ENCODE results near the gene SPTBN4.

SPTBN4 gene

DNA sequence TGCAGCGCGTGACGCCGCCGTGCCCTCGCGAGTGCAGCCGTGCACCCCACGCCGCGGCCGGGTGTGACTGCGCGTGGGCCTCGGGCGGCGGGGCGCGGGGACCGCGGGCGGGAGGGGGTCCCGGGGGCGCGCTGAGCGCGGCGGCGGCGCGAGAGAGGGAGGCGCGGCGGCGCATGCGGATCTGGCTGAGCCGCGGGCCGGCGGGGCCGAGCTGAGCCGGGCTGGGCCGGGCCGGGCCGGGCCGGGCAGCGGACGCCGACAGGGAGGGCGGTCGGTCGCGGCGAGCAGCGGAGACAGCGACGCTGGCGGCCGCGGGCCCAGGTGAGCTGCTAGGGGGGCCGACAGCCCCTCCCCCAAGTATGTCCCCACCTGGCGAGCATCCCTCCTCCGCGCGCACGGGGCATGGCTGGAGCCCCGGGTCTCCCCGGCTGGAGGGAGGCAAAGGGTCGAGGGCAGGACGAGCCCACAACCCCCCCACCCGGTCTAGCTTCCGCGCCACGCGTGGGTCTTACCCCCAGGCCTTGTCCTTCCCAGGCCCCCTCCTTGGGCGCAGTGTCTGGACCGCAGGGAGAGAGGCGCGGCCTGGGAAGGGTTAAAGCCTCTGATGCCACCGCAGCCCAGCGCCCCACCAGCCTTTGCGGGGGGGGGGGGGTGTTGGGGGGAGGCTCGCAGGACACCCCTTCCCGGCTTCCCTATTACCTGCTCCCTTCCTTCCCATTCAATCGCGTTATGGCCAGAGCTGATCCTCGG lies at the start of gene SPTBN4:
Gene SPTBN4 (plus strand): TSS at position 17 of the 750 bp plus-strand sequence. CDS start 5,621 bp downstream, outside the sequence.
- peak within 1 kb of the TSS; percentile 29 for H3K4me3 ChIP-seq (ENCODE audit: low read depth, low read length)
- H3K4me1 ChIP-seq (ENCODE audit: control insufficient read depth, insufficient read depth, low read length): peaks cover 13% of the 10 kb centered on the region
- no peak for TF ChIP-seq ZNF561 (tag by site-specific recombination; IDR thresholded peaks at IDR 0.05; ENCODE audit: borderline replicate concordance)
- peak; percentile 43; the same call in 1 of the 2 replicates for TF ChIP-seq GLIS2 (tag by site-specific recombination; IDR thresholded peaks at IDR 0.05)
- POLR2A ChIA-PET: interaction anchor here (0.6 to 5.2 kb wide), 7 partner anchors 24 to 119 kb away, joined by 3 to 74 read pairs (median 4); partner anchors contain the start of genes C19orf47, PLD3, SERTAD1 and SERTAD3
- no peaks in the 10 kb centered on the region for H3K36me3 ChIP-seq (ENCODE audit: control insufficient read depth in 2 of 2, insufficient read depth in 1 of 2, low read length in 2 of 2)
- no peaks in the 10 kb centered on the region for H3K9me3 ChIP-seq (ENCODE audit: control insufficient read depth, insufficient read depth, low read depth, low read length)
- CTCF ChIA-PET: interaction anchor here (0.6 to 1.5 kb wide), 8 partner anchors 34 to 168 kb away, joined by 3 to 6 read pairs (median 3); partner anchors contain the start of gene SERTAD1
- H3K27ac ChIP-seq (ENCODE audit: extremely low read depth, low read depth, low read length): no peak within 1 kb of the TSS; the same call in 1 of the 2 replicates

DNA sequence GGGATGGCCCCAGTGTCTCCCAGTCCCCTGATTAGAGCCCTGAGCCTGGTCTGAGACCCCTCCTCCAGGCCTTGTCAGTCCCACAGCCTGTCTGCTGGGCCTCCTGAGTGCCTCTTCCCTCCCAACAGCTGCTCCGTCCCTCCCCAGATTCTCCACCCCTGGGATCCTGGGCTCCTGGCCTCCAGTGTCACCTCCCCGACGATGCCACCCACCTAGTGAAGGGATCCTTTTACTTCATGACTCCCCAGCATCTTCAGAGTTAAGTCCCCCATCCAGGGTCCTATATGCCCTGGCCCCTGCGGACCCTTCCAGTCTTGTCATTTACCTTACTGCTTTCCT lies 49.2 kb upstream of the SPTBN4 start:
- peaks cover 5 to 10% of the 10 kb centered on the region in 2 experiments for H3K36me3 ChIP-seq (ENCODE audit: control insufficient read depth in 2 of 2, insufficient read depth in 1 of 2, low read length in 2 of 2)
- CTCF ChIA-PET: interaction anchor here (0.7 to 1.8 kb wide), 6 partner anchors 8 to 113 kb away, joined by 3 to 5 read pairs (median 4); partner anchors contain the start of genes BLVRB, SERTAD1 and SERTAD3
- peak overlapping the region; percentile 30; the same call in 1 of the 2 replicates for H3K27ac ChIP-seq (ENCODE audit: extremely low read depth, low read depth, low read length)
- H3K4me3 ChIP-seq (ENCODE audit: low read depth, low read length): no peak overlapping the region
- peaks cover 14% of the 10 kb centered on the region for H3K4me1 ChIP-seq (ENCODE audit: control insufficient read depth, insufficient read depth, low read length)
- no peaks in the 10 kb centered on the region for H3K9me3 ChIP-seq (ENCODE audit: control insufficient read depth, insufficient read depth, low read depth, low read length)
- POLR2A ChIA-PET: interaction anchor here (0.6 to 1.2 kb wide), 4 partner anchors 26 to 389 kb away, joined by 3 to 4 read pairs (median 4); no protein-coding TSS in a partner anchor
- TF ChIP-seq, protein P1, sequence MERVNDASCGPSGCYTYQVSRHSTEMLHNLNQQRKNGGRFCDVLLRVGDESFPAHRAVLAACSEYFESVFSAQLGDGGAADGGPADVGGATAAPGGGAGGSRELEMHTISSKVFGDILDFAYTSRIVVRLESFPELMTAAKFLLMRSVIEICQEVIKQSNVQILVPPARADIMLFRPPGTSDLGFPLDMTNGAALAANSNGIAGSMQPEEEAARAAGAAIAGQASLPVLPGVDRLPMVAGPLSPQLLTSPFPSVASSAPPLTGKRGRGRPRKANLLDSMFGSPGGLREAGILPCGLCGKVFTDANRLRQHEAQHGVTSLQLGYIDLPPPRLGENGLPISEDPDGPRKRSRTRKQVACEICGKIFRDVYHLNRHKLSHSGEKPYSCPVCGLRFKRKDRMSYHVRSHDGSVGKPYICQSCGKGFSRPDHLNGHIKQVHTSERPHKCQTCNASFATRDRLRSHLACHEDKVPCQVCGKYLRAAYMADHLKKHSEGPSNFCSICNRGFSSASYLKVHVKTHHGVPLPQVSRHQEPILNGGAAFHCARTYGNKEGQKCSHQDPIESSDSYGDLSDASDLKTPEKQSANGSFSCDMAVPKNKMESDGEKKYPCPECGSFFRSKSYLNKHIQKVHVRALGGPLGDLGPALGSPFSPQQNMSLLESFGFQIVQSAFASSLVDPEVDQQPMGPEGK (tag by site-specific recombination; IDR thresholded peaks at IDR 0.05): no peak
- TF ChIP-seq ZNF112 (tag by site-specific recombination; IDR thresholded peaks at IDR 0.05) (no peak), GLIS2 (tag by site-specific recombination; IDR thresholded peaks at IDR 0.05) (0 out of 2 replicates have a peak, but pooled peaks have one; percentile 31), ZNF2 (tag by site-specific recombination; IDR thresholded peaks at IDR 0.05) (no peak), ZNF585B (tag by site-specific recombination; IDR thresholded peaks at IDR 0.05) (no peak), ZNF133 (tag by site-specific recombination; IDR thresholded peaks at IDR 0.05) (no peak), ZXDB (tag by site-specific recombination; IDR thresholded peaks at IDR 0.05) (no peak), ZFP3 (tag by site-specific recombination; IDR thresholded peaks at IDR 0.05; ENCODE audit: low read depth) (no peak), ZNF596 (tag by site-specific recombination; IDR thresholded peaks at IDR 0.05) (no peak), ZBTB21 (tag by site-specific recombination; IDR thresholded peaks at IDR 0.05) (no peak), ZNF248 (tag by site-specific recombination; IDR thresholded peaks at IDR 0.05) (no peak), ZNF501 (tag by site-specific recombination; IDR thresholded peaks at IDR 0.05) (no peak), ZNF23 (tag by site-specific recombination; IDR thresholded peaks at IDR 0.05; ENCODE audit: borderline replicate concordance) (no peak), SALL2 (tag by site-specific recombination; IDR thresholded peaks at IDR 0.05; ENCODE audit: borderline replicate concordance) (no peak), KLF16 (tag by site-specific recombination; IDR thresholded peaks at IDR 0.05) (no peak)
- TF ChIP-seq, protein P2, sequence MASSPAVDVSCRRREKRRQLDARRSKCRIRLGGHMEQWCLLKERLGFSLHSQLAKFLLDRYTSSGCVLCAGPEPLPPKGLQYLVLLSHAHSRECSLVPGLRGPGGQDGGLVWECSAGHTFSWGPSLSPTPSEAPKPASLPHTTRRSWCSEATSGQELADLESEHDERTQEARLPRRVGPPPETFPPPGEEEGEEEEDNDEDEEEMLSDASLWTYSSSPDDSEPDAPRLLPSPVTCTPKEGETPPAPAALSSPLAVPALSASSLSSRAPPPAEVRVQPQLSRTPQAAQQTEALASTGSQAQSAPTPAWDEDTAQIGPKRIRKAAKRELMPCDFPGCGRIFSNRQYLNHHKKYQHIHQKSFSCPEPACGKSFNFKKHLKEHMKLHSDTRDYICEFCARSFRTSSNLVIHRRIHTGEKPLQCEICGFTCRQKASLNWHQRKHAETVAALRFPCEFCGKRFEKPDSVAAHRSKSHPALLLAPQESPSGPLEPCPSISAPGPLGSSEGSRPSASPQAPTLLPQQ (tag by site-specific recombination; IDR thresholded peaks at IDR 0.05): no peak
- TF ChIP-seq, protein P3, sequence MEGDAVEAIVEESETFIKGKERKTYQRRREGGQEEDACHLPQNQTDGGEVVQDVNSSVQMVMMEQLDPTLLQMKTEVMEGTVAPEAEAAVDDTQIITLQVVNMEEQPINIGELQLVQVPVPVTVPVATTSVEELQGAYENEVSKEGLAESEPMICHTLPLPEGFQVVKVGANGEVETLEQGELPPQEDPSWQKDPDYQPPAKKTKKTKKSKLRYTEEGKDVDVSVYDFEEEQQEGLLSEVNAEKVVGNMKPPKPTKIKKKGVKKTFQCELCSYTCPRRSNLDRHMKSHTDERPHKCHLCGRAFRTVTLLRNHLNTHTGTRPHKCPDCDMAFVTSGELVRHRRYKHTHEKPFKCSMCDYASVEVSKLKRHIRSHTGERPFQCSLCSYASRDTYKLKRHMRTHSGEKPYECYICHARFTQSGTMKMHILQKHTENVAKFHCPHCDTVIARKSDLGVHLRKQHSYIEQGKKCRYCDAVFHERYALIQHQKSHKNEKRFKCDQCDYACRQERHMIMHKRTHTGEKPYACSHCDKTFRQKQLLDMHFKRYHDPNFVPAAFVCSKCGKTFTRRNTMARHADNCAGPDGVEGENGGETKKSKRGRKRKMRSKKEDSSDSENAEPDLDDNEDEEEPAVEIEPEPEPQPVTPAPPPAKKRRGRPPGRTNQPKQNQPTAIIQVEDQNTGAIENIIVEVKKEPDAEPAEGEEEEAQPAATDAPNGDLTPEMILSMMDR (tag by site-specific recombination; IDR thresholded peaks at IDR 0.05): no peak
- TF ChIP-seq, protein P4, sequence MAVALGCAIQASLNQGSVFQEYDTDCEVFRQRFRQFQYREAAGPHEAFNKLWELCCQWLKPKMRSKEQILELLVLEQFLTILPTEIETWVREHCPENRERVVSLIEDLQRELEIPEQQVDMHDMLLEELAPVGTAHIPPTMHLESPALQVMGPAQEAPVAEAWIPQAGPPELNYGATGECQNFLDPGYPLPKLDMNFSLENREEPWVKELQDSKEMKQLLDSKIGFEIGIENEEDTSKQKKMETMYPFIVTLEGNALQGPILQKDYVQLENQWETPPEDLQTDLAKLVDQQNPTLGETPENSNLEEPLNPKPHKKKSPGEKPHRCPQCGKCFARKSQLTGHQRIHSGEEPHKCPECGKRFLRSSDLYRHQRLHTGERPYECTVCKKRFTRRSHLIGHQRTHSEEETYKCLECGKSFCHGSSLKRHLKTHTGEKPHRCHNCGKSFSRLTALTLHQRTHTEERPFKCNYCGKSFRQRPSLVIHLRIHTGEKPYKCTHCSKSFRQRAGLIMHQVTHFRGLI (tag by site-specific recombination; IDR thresholded peaks at IDR 0.05): no peak
- TF ChIP-seq, protein P5, sequence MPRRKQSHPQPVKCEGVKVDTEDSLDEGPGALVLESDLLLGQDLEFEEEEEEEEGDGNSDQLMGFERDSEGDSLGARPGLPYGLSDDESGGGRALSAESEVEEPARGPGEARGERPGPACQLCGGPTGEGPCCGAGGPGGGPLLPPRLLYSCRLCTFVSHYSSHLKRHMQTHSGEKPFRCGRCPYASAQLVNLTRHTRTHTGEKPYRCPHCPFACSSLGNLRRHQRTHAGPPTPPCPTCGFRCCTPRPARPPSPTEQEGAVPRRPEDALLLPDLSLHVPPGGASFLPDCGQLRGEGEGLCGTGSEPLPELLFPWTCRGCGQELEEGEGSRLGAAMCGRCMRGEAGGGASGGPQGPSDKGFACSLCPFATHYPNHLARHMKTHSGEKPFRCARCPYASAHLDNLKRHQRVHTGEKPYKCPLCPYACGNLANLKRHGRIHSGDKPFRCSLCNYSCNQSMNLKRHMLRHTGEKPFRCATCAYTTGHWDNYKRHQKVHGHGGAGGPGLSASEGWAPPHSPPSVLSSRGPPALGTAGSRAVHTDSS (tag by site-specific recombination; IDR thresholded peaks at IDR 0.05): no peak
- TF ChIP-seq, protein P6, sequence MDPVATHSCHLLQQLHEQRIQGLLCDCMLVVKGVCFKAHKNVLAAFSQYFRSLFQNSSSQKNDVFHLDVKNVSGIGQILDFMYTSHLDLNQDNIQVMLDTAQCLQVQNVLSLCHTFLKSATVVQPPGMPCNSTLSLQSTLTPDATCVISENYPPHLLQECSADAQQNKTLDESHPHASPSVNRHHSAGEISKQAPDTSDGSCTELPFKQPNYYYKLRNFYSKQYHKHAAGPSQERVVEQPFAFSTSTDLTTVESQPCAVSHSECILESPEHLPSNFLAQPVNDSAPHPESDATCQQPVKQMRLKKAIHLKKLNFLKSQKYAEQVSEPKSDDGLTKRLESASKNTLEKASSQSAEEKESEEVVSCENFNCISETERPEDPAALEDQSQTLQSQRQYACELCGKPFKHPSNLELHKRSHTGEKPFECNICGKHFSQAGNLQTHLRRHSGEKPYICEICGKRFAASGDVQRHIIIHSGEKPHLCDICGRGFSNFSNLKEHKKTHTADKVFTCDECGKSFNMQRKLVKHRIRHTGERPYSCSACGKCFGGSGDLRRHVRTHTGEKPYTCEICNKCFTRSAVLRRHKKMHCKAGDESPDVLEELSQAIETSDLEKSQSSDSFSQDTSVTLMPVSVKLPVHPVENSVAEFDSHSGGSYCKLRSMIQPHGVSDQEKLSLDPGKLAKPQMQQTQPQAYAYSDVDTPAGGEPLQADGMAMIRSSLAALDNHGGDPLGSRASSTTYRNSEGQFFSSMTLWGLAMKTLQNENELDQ (tag by site-specific recombination; IDR thresholded peaks at IDR 0.05; ENCODE audit: low read depth): no peak

Data from HEK293 (cell line).